Dendritic cell treated with granulocyte-macrophage colony-stimulating factor and Interleukin-4, amounts not matched to agents 40 ng/mL and 50 ng/mL, for 4 days (primary cell): ENCODE results near the gene ABCF1.

Source experiments
- H3K27ac Mint-ChIP-seq: one replicate; pipeline ENCODE4 v1.8.0; 2022; ENCODE audit warnings: mild to moderate bottlenecking, mixed read lengths
- H3K27me3 Mint-ChIP-seq: one replicate; pipeline ENCODE4 v1.8.0; 2022; ENCODE audit warnings: mild to moderate bottlenecking, mixed read lengths
- H3K36me3 Mint-ChIP-seq: one replicate; pipeline ENCODE4 v1.8.0; 2022; ENCODE audit warnings: low read depth, mixed read lengths
- H3K4me1 Mint-ChIP-seq: one replicate; pipeline ENCODE4 v1.8.0; 2022; ENCODE audit warnings: low read depth, mixed read lengths
- H3K4me3 Mint-ChIP-seq: one replicate; pipeline ENCODE4 v1.8.0; 2022; ENCODE audit warnings: mild to moderate bottlenecking, moderate library complexity, mixed read lengths
- H3K9me3 Mint-ChIP-seq: one replicate; pipeline ENCODE4 v1.8.0; 2022; ENCODE audit warnings: mixed read lengths
- intact Hi-C: fragments of 100-400 bp; cut with micrococcal nuclease; formaldehyde crosslinking; loops from one replicate; pipeline ENCODE4 v1.15.0; 2022

The ABCF1 gene

GRCh38 chr6:30600451-30600961 lies 29.3 kb downstream of the ABCF1 start:
- H3K9me3 Mint-ChIP-seq = no peaks in the 10 kb centered on the region
- H3K27ac Mint-ChIP-seq = no peak overlapping the region
- intact Hi-C loops = no loop called here
- peaks cover 21% of the 10 kb centered on the region for H3K4me1 Mint-ChIP-seq
- no peak overlapping the region for H3K4me3 Mint-ChIP-seq
- no peaks in the 10 kb centered on the region for H3K27me3 Mint-ChIP-seq
- peaks cover 70% of the 10 kb centered on the region for H3K36me3 Mint-ChIP-seq

DNA sequence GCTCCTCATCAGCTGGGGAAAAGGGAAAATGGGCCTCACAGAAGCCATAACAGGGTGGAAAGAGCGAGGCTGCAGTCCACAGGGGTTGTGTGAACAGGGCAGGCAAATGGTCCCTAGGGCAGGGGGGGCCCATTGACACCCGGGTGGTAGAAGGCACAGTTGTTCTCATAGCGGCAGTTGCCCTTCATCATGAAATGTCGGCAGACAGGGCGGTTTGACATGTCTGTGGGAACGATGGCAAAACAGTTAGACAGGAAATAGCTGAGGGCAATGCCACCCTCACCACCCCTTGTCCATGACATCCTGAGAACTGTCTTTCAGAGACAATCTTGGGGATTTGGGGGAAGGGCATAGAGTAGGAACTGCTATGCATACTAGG lies 30.2 kb downstream of the ABCF1 start:
- Mint-ChIP-seq H3K36me3 (peaks cover 74% of the 10 kb centered on the region), H3K4me1 (peaks cover 29% of the 10 kb centered on the region), H3K9me3 (no peaks in the 10 kb centered on the region), H3K27me3 (no peaks in the 10 kb centered on the region), H3K27ac (no peak overlapping the region), H3K4me3 (no peak overlapping the region)
- intact Hi-C loops = no loop called here

- no peak overlapping the region for H3K4me3 Mint-ChIP-seq
- no peaks in the 10 kb centered on the region for H3K27me3 Mint-ChIP-seq
- H3K27ac Mint-ChIP-seq = no peak overlapping the region
- no peaks in the 10 kb centered on the region for H3K9me3 Mint-ChIP-seq
- peaks cover 34% of the 10 kb centered on the region for H3K4me1 Mint-ChIP-seq
- intact Hi-C loops = no loop called here
- H3K36me3 Mint-ChIP-seq = peaks cover 74% of the 10 kb centered on the region
Observed at GRCh38 chr6:30601815-30602641, 30.8 kb downstream of the ABCF1 start.

DNA sequence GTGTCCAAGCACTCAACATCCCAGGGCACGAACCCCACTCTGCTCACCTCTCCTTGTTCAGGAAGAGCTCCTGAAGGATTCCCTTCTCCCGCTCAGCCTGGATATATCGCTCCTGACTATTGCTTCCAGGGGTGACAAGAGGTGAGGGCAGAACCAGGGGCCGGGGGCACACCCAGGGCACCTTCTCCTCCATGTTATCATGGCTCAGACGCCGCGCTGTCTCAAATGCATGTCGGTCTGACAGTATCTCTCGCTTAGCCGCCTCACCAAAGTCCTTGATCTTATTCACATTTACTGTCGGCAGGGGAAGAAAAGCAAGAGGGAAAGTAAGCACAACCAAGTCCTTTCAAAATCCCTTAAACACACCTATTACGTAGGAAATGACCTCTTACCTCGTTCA lies 32.7 kb downstream of the ABCF1 start:
- Mint-ChIP-seq H3K4me1 (peaks cover 33% of the 10 kb centered on the region), H3K9me3 (no peaks in the 10 kb centered on the region), H3K36me3 (peaks cover 89% of the 10 kb centered on the region), H3K27ac (no peak overlapping the region), H3K4me3 (no peak overlapping the region), H3K27me3 (no peaks in the 10 kb centered on the region)
- intact Hi-C loops = no loop called here

- H3K4me1 Mint-ChIP-seq = peaks cover 61% of the 10 kb centered on the region
- intact Hi-C loops = loop anchor here (5.0 kb wide), 1 partner anchor 128 kb away; no protein-coding TSS in a partner anchor
- no peaks in the 10 kb centered on the region for H3K27me3 Mint-ChIP-seq
- peaks cover 86% of the 10 kb centered on the region for H3K36me3 Mint-ChIP-seq
- no peak overlapping the region for H3K4me3 Mint-ChIP-seq
- no peak overlapping the region for H3K27ac Mint-ChIP-seq
- no peaks in the 10 kb centered on the region for H3K9me3 Mint-ChIP-seq
Observed at GRCh38 chr6:30610065-30610464, 38.8 kb downstream of the ABCF1 start.

DNA sequence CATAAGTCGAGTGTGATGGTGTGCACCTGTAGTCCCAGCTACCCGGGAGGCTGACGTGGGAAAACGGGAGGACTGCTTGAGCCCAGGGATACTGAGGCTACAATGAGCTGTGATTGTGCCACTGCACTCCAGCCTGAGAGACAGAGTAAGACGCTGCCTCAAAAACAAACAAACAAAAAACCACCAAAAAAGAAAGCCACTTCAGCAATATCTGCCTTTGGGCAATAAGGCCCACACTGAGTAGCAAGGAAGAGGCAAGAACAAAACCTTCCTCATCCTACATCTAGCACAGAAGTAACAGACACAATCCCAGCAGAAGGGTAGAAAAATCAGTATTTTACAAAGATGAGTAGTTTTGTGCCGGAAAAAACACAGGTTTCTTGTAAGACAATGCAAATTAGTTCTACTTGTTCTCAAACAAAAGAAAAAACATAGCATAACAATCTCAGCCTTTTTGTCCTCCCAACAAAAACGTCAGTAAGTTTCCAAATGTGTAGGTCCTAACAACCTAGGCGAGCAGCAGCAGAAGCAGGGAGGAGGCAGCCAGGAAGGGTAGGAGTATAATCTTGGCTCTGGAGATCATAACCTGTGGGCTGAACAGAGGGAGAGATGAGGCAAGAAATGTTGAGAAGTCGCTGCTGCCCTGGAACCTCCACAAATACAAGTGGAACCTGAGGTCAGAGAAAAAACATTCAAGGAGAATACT lies 40.1 kb downstream of the ABCF1 start:
- intact Hi-C loops = loop anchor here (5.0 kb wide), 1 partner anchor 129 kb away; no protein-coding TSS in a partner anchor
- Mint-ChIP-seq H3K27me3 (no peaks in the 10 kb centered on the region), H3K9me3 (no peaks in the 10 kb centered on the region), H3K4me1 (peaks cover 55% of the 10 kb centered on the region), H3K27ac (peak overlapping the region; percentile 58), H3K36me3 (peaks cover 86% of the 10 kb centered on the region), H3K4me3 (no peak overlapping the region)

DNA sequence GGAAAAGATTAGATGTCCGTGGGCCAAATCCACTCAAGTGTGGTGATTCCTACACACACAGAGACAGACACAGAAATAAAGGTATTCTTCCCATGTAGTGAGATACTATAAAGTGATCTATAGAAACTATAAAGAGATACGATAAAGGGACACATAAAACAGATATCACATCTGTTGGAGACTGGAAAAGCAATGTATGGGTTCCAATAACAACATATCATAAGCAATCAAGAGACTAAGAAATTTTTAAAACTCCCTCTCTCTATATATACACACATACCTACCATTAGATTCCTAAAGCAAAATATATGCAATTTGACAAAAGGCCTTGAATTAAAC lies 40.6 kb downstream of the ABCF1 start:
- peaks cover 50% of the 10 kb centered on the region for H3K4me1 Mint-ChIP-seq
- H3K27me3 Mint-ChIP-seq = no peaks in the 10 kb centered on the region
- peaks cover 86% of the 10 kb centered on the region for H3K36me3 Mint-ChIP-seq
- intact Hi-C loops = loop anchor here (5.0 kb wide), 1 partner anchor 130 kb away; no protein-coding TSS in a partner anchor
- peak overlapping the region; percentile 58 for H3K27ac Mint-ChIP-seq
- H3K4me3 Mint-ChIP-seq = no peak overlapping the region
- H3K9me3 Mint-ChIP-seq = no peaks in the 10 kb centered on the region

DNA sequence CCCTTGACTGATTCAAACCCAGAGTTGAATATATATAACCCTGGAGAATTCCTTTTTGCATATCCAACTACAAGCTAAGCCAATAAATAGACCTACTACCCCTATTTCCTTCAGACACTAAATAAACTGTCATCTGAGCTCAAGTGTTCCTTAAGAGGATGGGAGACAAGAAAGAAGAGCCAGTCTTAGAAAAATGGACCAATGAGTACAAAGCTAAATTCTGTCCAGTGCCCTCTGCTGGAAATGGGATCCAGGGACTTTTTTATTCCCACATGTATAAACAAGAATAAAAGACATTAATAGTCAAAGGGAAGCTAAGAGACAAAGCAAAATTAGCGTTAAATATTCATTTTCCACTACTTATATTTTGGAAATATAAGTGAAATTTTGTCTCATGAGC lies 41.0 kb downstream of the ABCF1 start:
- H3K27me3 Mint-ChIP-seq = no peaks in the 10 kb centered on the region
- intact Hi-C loops = loop anchor here (5.0 kb wide), 1 partner anchor 130 kb away; no protein-coding TSS in a partner anchor
- no peak overlapping the region for H3K4me3 Mint-ChIP-seq
- H3K9me3 Mint-ChIP-seq = no peaks in the 10 kb centered on the region
- peaks cover 49% of the 10 kb centered on the region for H3K4me1 Mint-ChIP-seq
- H3K27ac Mint-ChIP-seq = no peak overlapping the region
- H3K36me3 Mint-ChIP-seq = peaks cover 86% of the 10 kb centered on the region

- Mint-ChIP-seq H3K27me3 (no peaks in the 10 kb centered on the region), H3K27ac (no peak overlapping the region), H3K9me3 (no peaks in the 10 kb centered on the region), H3K36me3 (peaks cover 82% of the 10 kb centered on the region), H3K4me1 (peaks cover 49% of the 10 kb centered on the region), H3K4me3 (no peak overlapping the region)
- intact Hi-C loops = loop anchor here (5.0 kb wide), 1 partner anchor 130 kb away; no protein-coding TSS in a partner anchor
Observed at GRCh38 chr6:30612687-30613248, 41.5 kb downstream of the ABCF1 start.

DNA sequence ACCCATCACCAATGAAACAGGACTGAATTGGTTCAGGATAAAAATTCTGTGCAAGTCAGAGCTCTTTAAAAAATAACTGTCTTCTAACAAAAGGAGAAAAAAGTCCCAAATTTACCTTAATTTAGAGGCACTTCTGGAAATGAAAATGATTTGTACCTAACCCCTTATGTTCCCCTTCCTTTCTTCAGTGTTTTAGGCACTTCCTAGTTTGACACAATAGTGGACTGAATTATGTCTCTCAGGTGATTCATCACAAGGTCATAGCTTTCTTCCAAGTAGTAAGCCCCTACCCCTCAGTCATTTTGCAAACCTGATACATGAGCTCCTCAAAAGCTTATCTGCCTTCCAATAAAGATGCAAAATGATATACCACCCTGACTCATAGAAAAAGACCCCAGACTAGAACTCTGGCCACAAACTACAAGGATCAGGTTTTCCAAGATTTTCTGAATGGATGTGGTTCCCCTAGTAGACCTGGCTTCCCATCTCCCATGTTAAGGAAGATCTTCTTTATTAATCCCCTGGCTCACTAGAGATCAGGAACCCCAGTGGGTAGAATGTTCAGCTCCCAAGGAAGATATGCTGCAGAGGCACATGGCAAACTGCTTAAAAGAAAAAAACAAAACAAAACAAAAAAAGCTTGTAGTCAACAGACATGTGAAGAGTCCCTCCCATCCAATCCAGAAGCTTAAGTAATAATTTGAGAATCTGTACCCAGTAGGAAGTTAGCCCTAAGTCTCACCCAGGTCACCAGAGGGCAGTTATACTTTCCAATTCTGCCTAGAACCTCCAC lies 42.2 kb downstream of the ABCF1 start:
- Mint-ChIP-seq H3K4me1 (peaks cover 48% of the 10 kb centered on the region), H3K27ac (peak overlapping the region; percentile 95), H3K36me3 (peaks cover 76% of the 10 kb centered on the region), H3K9me3 (no peaks in the 10 kb centered on the region), H3K4me3 (peak overlapping the region; percentile 52), H3K27me3 (no peaks in the 10 kb centered on the region)
- intact Hi-C loops = loop anchor here (5.0 kb wide), 1 partner anchor 131 kb away; no protein-coding TSS in a partner anchor

- intact Hi-C loops = loop anchor here (5.0 kb wide), 1 partner anchor 132 kb away; no protein-coding TSS in a partner anchor
- H3K27ac Mint-ChIP-seq = peak overlapping the region; percentile 95
- H3K4me3 Mint-ChIP-seq = peak overlapping the region; percentile 88
- no peaks in the 10 kb centered on the region for H3K27me3 Mint-ChIP-seq
- peaks cover 70% of the 10 kb centered on the region for H3K36me3 Mint-ChIP-seq
- peaks cover 48% of the 10 kb centered on the region for H3K4me1 Mint-ChIP-seq
- no peaks in the 10 kb centered on the region for H3K9me3 Mint-ChIP-seq
Observed at GRCh38 chr6:30614044-30614842, 43.0 kb downstream of the ABCF1 start.

GRCh38 chr6:30614843-30615218 lies 43.6 kb downstream of the ABCF1 start:
- H3K27ac Mint-ChIP-seq = peak overlapping the region; percentile 95
- H3K36me3 Mint-ChIP-seq = peaks cover 70% of the 10 kb centered on the region
- H3K27me3 Mint-ChIP-seq = no peaks in the 10 kb centered on the region
- peak overlapping the region; percentile 88 for H3K4me3 Mint-ChIP-seq
- intact Hi-C loops = loop anchor here (1.0 to 5.0 kb wide), 3 partner anchors 44 to 133 kb away; partner anchors contain the start of genes ABCF1, FLOT1 and IER3
- no peaks in the 10 kb centered on the region for H3K9me3 Mint-ChIP-seq
- peaks cover 48% of the 10 kb centered on the region for H3K4me1 Mint-ChIP-seq
